H9 (cell line): ENCODE data around the gene SCAF8. TPM values are rescaled to one million over a fixed set of nuclear protein-coding genes. Genes with fewer than 3 reads are reported as not detected.

ENCODE experiments used
- DNase-seq: peaks from one replicate; pipeline ENCODE4 v3.0.0-alpha.2; 2017
- H2AFZ ChIP-seq: one replicate; pipeline ENCODE4 v1.6.1; 2013; ENCODE audit warnings: mild to moderate bottlenecking, low read length, control low read depth, moderate library complexity
- H2AK5ac ChIP-seq: 2 replicates; pipeline ENCODE4 v1.6.1; 2013; ENCODE audit warnings: low read length, control low read depth, mixed read lengths; ENCODE audit not compliant: insufficient read length
- H2BK120ac ChIP-seq: one replicate; pipeline ENCODE4 v1.6.1; 2013; ENCODE audit warnings: low read depth, mild to moderate bottlenecking, low read length, control low read depth, inconsistent platforms; ENCODE audit not compliant: poor library complexity, severe bottlenecking
- H2BK12ac ChIP-seq: 2 replicates; pipeline ENCODE4 v1.6.1; 2013; ENCODE audit warnings: low read length, control low read depth, mixed read lengths, low read depth; ENCODE audit not compliant: insufficient read length
- H2BK15ac ChIP-seq: 2 replicates; pipeline ENCODE4 v1.6.1; 2013; ENCODE audit warnings: low read depth, low read length, control low read depth
- H2BK20ac ChIP-seq: one replicate; pipeline ENCODE4 v1.6.1; 2013; ENCODE audit warnings: low read depth, mild to moderate bottlenecking, low read length, control low read depth, inconsistent platforms; ENCODE audit not compliant: poor library complexity, severe bottlenecking
- H2BK5ac ChIP-seq: 2 replicates; pipeline ENCODE4 v1.6.1; 2013; ENCODE audit warnings: low read length, control low read depth, mixed read lengths; ENCODE audit not compliant: insufficient read length
- H3K14ac ChIP-seq: 2 replicates; pipeline ENCODE4 v1.6.1; 2013; ENCODE audit warnings: low read length, control low read depth; ENCODE audit not compliant: insufficient read depth
- H3K18ac ChIP-seq: 2 replicates; pipeline ENCODE4 v1.6.1; 2013; ENCODE audit warnings: low read depth, mild to moderate bottlenecking, mixed read lengths, low read length, control low read depth; ENCODE audit not compliant: insufficient read length
- H3K23ac ChIP-seq: 2 replicates; pipeline ENCODE4 v1.6.1; 2013; ENCODE audit warnings: low read length, control low read depth, mixed read lengths, low read depth; ENCODE audit not compliant: insufficient read length
- H3K23me2 ChIP-seq: 2 replicates; pipeline ENCODE4 v1.6.1; 2013; ENCODE audit warnings: low read depth, mild to moderate bottlenecking, mixed read lengths, low read length, control low read depth; ENCODE audit not compliant: insufficient read length, poor library complexity, severe bottlenecking
- H3K27ac ChIP-seq: 2 replicates; pipeline ENCODE4 v1.5.1; 2013; ENCODE audit warnings: low read length, control low read depth, mixed read lengths, low read depth; ENCODE audit not compliant: insufficient read length
- H3K27me3 ChIP-seq: 2 replicates; pipeline ENCODE4 v1.6.1; 2013; ENCODE audit warnings: low read length, control low read depth, inconsistent platforms; ENCODE audit not compliant: insufficient read depth
- H3K4ac ChIP-seq: 2 replicates; pipeline ENCODE4 v1.6.1; 2013; ENCODE audit warnings: low read depth, mild to moderate bottlenecking, control low read depth, inconsistent platforms, low read length, moderate library complexity
- H3K4me1 ChIP-seq: 2 replicates; pipeline ENCODE4 v1.6.1; 2013; ENCODE audit warnings: low read length, control low read depth, inconsistent platforms; ENCODE audit not compliant: insufficient read depth
- H3K4me2 ChIP-seq: 2 replicates; pipeline ENCODE4 v1.6.1; 2013; ENCODE audit warnings: low read length, control low read depth, mixed read lengths; ENCODE audit not compliant: insufficient read length, insufficient read depth
- H3K56ac ChIP-seq: 2 replicates; pipeline ENCODE4 v1.6.1; 2013; ENCODE audit warnings: low read depth, mild to moderate bottlenecking, mixed read lengths, low read length, control low read depth; ENCODE audit not compliant: insufficient read length
- H3K79me1 ChIP-seq: 2 replicates; pipeline ENCODE4 v1.6.1; 2013; ENCODE audit warnings: low read depth, mild to moderate bottlenecking, moderate library complexity, low read length, control low read depth, inconsistent platforms; ENCODE audit not compliant: insufficient read depth, poor library complexity, severe bottlenecking
- H3K79me2 ChIP-seq: 2 replicates; pipeline ENCODE4 v1.6.1; 2013; ENCODE audit warnings: low read length, control low read depth, inconsistent platforms; ENCODE audit not compliant: insufficient read depth
- H3K9ac ChIP-seq: 2 replicates; pipeline ENCODE4 v1.6.1; 2013; ENCODE audit warnings: low read length, control low read depth, mixed read lengths; ENCODE audit not compliant: insufficient read length; ENCODE audit errors: extremely low read depth
- H3K9me3 ChIP-seq: one replicate; pipeline ENCODE4 v1.6.1; 2013; ENCODE audit warnings: low read depth, low read length, inconsistent platforms; ENCODE audit not compliant: control insufficient read depth
- H3T11ph ChIP-seq: one replicate; pipeline ENCODE4 v1.6.1; 2013; ENCODE audit warnings: mild to moderate bottlenecking, low read length, control low read depth, inconsistent platforms
- H4K20me1 ChIP-seq: one replicate; pipeline ENCODE4 v1.6.1; 2013; ENCODE audit not compliant: control insufficient read depth, insufficient read length, insufficient read depth
- H4K5ac ChIP-seq: 2 replicates; pipeline ENCODE4 v1.6.1; 2013; ENCODE audit warnings: low read depth, mild to moderate bottlenecking, mixed read lengths, low read length, control low read depth; ENCODE audit not compliant: insufficient read length
- H4K8ac ChIP-seq: replicated peaks from 2 replicates; pipeline ENCODE4 v1.6.1; 2013; ENCODE audit warnings: low read length, control low read depth, mixed read lengths, low read depth; ENCODE audit not compliant: insufficient read length
- H4K91ac ChIP-seq: 2 replicates; pipeline ENCODE4 v1.6.1; 2013; ENCODE audit warnings: low read depth, mild to moderate bottlenecking, moderate library complexity, mixed read lengths, low read length, control low read depth; ENCODE audit not compliant: insufficient read length
- H3K27ac Mint-ChIP-seq, 3 experiments: 2 replicates in 2 of 3; 3 replicates in 1 of 3; pipeline ENCODE4 v1.8.0; 2020 to 2021; ENCODE audit warnings: mixed read lengths in 3 of 3, mild to moderate bottlenecking in 1 of 3, moderate library complexity in 1 of 3
- H3K27me3 Mint-ChIP-seq: 2 replicates; pipeline ENCODE4 v1.8.0; 2021; ENCODE audit warnings: low read depth, mild to moderate bottlenecking, moderate library complexity, mixed read lengths
- H3K36me3 Mint-ChIP-seq, 3 experiments: 2 replicates in 2 of 3; 3 replicates in 1 of 3; pipeline ENCODE4 v1.8.0; 2020 to 2021; ENCODE audit warnings: low read depth in 3 of 3, mixed read lengths in 3 of 3; ENCODE audit not compliant: insufficient read depth in 1 of 3
- H3K4me1 Mint-ChIP-seq, 2 experiments: 2 replicates each; pipeline ENCODE4 v1.8.0; 2020; ENCODE audit warnings: mixed read lengths in 2 of 2
- H3K4me3 Mint-ChIP-seq, 2 experiments: 2 replicates in 1 of 2; 3 replicates in 1 of 2; pipeline ENCODE4 v1.8.0; 2020 to 2021; ENCODE audit warnings: mild to moderate bottlenecking in 2 of 2, mixed read lengths in 2 of 2, moderate library complexity in 1 of 2
- H3K9me3 Mint-ChIP-seq, 2 experiments: 2 replicates in 1 of 2; 3 replicates in 1 of 2; pipeline ENCODE4 v1.8.0; 2020; ENCODE audit warnings: mild to moderate bottlenecking in 2 of 2, mixed read lengths in 2 of 2, moderate library complexity in 1 of 2
- CTCF ChIP-seq: fragments of 200-600 bp; sonication (generic); conservative IDR thresholded peaks from 3 replicates; pipeline ENCODE4 v1.8.0; 2021; ENCODE audit warnings: antibody characterized with exemption, mild to moderate bottlenecking
- WGBS: extraction: QIAGEN DNeasy Blood & Tissue Kit; methylation state at CpG from one replicate; pipeline ENCODE4 v1.1.7; 2013; ENCODE audit warnings: missing lambda C conversion rate, low lambda C conversion rate, mixed read lengths; ENCODE audit not compliant: insufficient read length; ENCODE audit errors: extremely low coverage; 5-methylcytosine and 5-hydroxymethylcytosine counted together
- total RNA-seq: library from RNA; stranded (reverse); gene quantifications from 2 replicates; pipeline ENCODE4 v1.2.1, GENCODE V29; 2021

The SCAF8 gene
- total RNA-seq, 1 experiment from 2014 or later = 78.5 TPM

- Histone ChIP-seq H3K27me3 (no peaks in the 10 kb centered on the region), H3K4me1 (no peaks in the 10 kb centered on the region), H3K27ac (no peak overlapping the region), H4K20me1 (no peaks in the 10 kb centered on the region), H2BK5ac (no peak overlapping the region), H4K8ac (no peak overlapping the region), H3K23me2 (no peaks in the 10 kb centered on the region), H3K4me2 (no peak overlapping the region), H2BK120ac (no peak overlapping the region), H2BK20ac (no peak overlapping the region), H2BK15ac (no peak overlapping the region), H2BK12ac (no peak overlapping the region), H3K9ac (no peak overlapping the region), H3K4ac (no peak overlapping the region), H3T11ph (no peak overlapping the region), H3K14ac (no peak overlapping the region), H2AFZ (no peak overlapping the region), H3K18ac (no peak overlapping the region), H2AK5ac (no peak overlapping the region), H4K91ac (no peak overlapping the region), H4K5ac (no peak overlapping the region), H3K23ac (no peak overlapping the region), H3K9me3 (no peaks in the 10 kb centered on the region), H3K79me1 (no peaks in the 10 kb centered on the region), H3K56ac (no peak overlapping the region), H3K79me2 (no peaks in the 10 kb centered on the region; the same call in 1 of the 2 replicates)
- Mint-ChIP-seq H3K4me1 (peaks cover 12 to 20% of the 10 kb centered on the region in 2 experiments), H3K27ac (no peak overlapping the region; a peak in 1 of 7 replicates), H3K9me3 (no peaks in the 10 kb centered on the region), H3K36me3 (peaks cover 0 to 5% (median 2%) of the 10 kb centered on the region in 3 experiments; a peak in 5 of 7 replicates), H3K27me3 (no peaks in the 10 kb centered on the region), H3K4me3 (no peak overlapping the region)
- no CpG with 5 or more reads among the region's 11 CpGs for WGBS
- no peak for DNase-seq
- TF ChIP-seq CTCF = no peak
Measured at GRCh38 chr6:154862536-154862935, 129.3 kb downstream of the SCAF8 start.
